Measurements from ENCODE around the gene IL31RA. TPM values are rescaled to one million over a fixed set of nuclear protein-coding genes. Genes with fewer than 3 reads are reported as not detected.
A peak's percentile ranks its signal among the peaks of the same experiment; 100 is the strongest.

The IL31RA gene
- total and polyA plus RNA-seq, 2 experiments from 2014 or later = not detected

- Histone ChIP-seq H3K4me3 (no peak overlapping the region), H3K27ac (no peak overlapping the region), H3K36me3 (no peaks in the 10 kb centered on the region), H3K9me3 (ENCODE audit: low read depth) (no peaks in the 10 kb centered on the region), H3K27me3 (no peaks in the 10 kb centered on the region), H3K4me1 (ENCODE audit: low read depth) (no peaks in the 10 kb centered on the region)
- DNase-seq (ENCODE audit: low read depth in 1 of 2, low spot score in 1 of 2) = peak in 1 of 2 donors; percentile 27
- no peak for TF ChIP-seq CTCF (IDR thresholded peaks at IDR 0.05; ENCODE audit: low read depth, low read length)
Measured at GRCh38 chr5:55853041-55853670, 2.0 kb downstream of the IL31RA start.

- H3K4me3 ChIP-seq = no peak overlapping the region
- no peak overlapping the region for H3K27ac ChIP-seq
- no peak for TF ChIP-seq CTCF (IDR thresholded peaks at IDR 0.05; ENCODE audit: low read depth, low read length)
- H3K9me3 ChIP-seq (ENCODE audit: low read depth) = no peaks in the 10 kb centered on the region
- no peaks in the 10 kb centered on the region for H3K27me3 ChIP-seq
- H3K4me1 ChIP-seq (ENCODE audit: low read depth) = no peaks in the 10 kb centered on the region
- peak in 1 of 2 donors; percentile 44 for DNase-seq (ENCODE audit: low read depth in 1 of 2, low spot score in 1 of 2)
- no peaks in the 10 kb centered on the region for H3K36me3 ChIP-seq
Measured at GRCh38 chr5:55853818-55854217, 2.7 kb downstream of the IL31RA start.

DNA sequence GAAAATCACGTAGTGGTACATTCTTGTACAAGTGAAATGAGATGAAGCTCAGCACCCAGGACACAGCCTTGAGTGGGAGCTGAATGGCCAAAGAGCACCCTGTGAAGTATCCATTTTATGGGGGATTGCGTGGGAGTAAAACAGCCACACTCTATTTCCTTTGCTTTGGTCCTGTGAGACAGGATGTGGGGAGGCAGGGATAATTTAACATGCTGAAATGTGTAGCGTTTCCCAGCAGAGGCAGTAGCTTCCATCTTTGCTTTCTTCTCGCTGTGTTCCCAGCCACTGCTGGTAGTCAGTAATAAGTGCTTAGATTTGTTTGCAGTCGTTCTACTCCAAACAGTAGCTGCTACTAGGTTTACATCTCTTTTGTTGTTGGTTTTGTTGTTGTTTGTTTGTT is 4.4 kb downstream of the IL31RA start:
- Histone ChIP-seq H3K27me3 (no peaks in the 10 kb centered on the region), H3K9me3 (ENCODE audit: low read depth) (no peaks in the 10 kb centered on the region), H3K4me3 (no peak overlapping the region), H3K36me3 (no peaks in the 10 kb centered on the region), H3K27ac (no peak overlapping the region), H3K4me1 (ENCODE audit: low read depth) (no peaks in the 10 kb centered on the region)
- peak in 1 of 2 donors; percentile 47 for DNase-seq (ENCODE audit: low read depth in 1 of 2, low spot score in 1 of 2)
- peak; percentile 18 for TF ChIP-seq CTCF (IDR thresholded peaks at IDR 0.05; ENCODE audit: low read depth, low read length)

GRCh38 chr5:55856516-55857246 is 5.5 kb downstream of the IL31RA start:
- Histone ChIP-seq H3K36me3 (no peaks in the 10 kb centered on the region), H3K9me3 (ENCODE audit: low read depth) (no peaks in the 10 kb centered on the region), H3K27ac (no peak overlapping the region), H3K27me3 (no peaks in the 10 kb centered on the region), H3K4me3 (no peak overlapping the region), H3K4me1 (ENCODE audit: low read depth) (no peaks in the 10 kb centered on the region)
- no peak for TF ChIP-seq CTCF (IDR thresholded peaks at IDR 0.05; ENCODE audit: low read depth, low read length)
- DNase-seq (ENCODE audit: low read depth in 1 of 2, low spot score in 1 of 2) = peak in 1 of 2 donors; percentile 26

- H3K4me1 ChIP-seq (ENCODE audit: low read depth) = no peaks in the 10 kb centered on the region
- H3K9me3 ChIP-seq (ENCODE audit: low read depth) = no peaks in the 10 kb centered on the region
- no peak overlapping the region for H3K4me3 ChIP-seq
- DNase-seq (ENCODE audit: low read depth in 1 of 2, low spot score in 1 of 2) = no peak
- H3K27me3 ChIP-seq = no peaks in the 10 kb centered on the region
- H3K27ac ChIP-seq = no peak overlapping the region
- no peaks in the 10 kb centered on the region for H3K36me3 ChIP-seq
- TF ChIP-seq CTCF (IDR thresholded peaks at IDR 0.05; ENCODE audit: low read depth, low read length) = no peak
Measured at GRCh38 chr5:55857247-55857640, 6.1 kb downstream of the IL31RA start.
